Measurements from ENCODE around the gene BRI3. TPM values are rescaled to one million over a fixed set of nuclear protein-coding genes. Genes with fewer than 3 reads are reported as not detected.
A peak's percentile ranks its signal among the peaks of the same experiment; 100 is the strongest.

The BRI3 gene
- total RNA-seq, 2 experiments from 2014 or later, result 44.9 to 47.6 TPM

DNA sequence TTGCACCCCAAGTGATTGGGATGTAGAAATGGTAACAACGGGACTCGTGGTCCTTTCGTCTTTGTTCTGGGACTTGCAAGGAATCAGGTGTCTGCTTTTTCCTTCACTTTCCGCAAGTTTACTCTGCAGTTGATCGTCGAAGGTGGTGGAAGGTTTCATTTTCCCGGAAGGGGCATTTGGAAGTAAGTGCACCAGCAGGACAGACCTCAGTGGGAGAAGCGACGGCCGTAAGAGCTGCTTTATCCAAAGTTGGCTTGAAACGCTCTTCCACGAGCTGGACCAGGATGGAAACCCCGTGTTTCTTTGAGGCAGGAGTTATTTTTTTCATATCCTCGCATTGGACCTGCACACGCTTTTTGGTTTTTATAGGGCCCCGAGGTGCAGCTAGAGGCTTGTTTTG, 1.2 kb downstream of the BRI3 start:
- ATAC-seq, result no peak
- H3K9me3 Mint-ChIP-seq, result no peaks in the 10 kb centered on the region
- TF ChIP-seq CTCF (IDR thresholded peaks at IDR 0.05), result no peak
- H3K4me1 Mint-ChIP-seq (ENCODE audit: low read depth), result peaks cover 31% of the 10 kb centered on the region
- H3K27me3 Mint-ChIP-seq, result no peaks in the 10 kb centered on the region
- ChIA-PET CTCF (no interaction called here), POLR2A (interaction anchor here (2.0 kb wide), 1 partner anchor 32 kb away, joined by 7 read pairs; no protein-coding TSS in a partner anchor)
- H3K4me3 Mint-ChIP-seq, result peak overlapping the region; percentile 79
- intact Hi-C loops (cut with micrococcal nuclease), result no loop called here
- H3K36me3 Mint-ChIP-seq (ENCODE audit: low read depth), result peaks cover 8% of the 10 kb centered on the region
- H3K27ac Mint-ChIP-seq, result peak overlapping the region; percentile 73
- DNase-seq, result no peak

DNA sequence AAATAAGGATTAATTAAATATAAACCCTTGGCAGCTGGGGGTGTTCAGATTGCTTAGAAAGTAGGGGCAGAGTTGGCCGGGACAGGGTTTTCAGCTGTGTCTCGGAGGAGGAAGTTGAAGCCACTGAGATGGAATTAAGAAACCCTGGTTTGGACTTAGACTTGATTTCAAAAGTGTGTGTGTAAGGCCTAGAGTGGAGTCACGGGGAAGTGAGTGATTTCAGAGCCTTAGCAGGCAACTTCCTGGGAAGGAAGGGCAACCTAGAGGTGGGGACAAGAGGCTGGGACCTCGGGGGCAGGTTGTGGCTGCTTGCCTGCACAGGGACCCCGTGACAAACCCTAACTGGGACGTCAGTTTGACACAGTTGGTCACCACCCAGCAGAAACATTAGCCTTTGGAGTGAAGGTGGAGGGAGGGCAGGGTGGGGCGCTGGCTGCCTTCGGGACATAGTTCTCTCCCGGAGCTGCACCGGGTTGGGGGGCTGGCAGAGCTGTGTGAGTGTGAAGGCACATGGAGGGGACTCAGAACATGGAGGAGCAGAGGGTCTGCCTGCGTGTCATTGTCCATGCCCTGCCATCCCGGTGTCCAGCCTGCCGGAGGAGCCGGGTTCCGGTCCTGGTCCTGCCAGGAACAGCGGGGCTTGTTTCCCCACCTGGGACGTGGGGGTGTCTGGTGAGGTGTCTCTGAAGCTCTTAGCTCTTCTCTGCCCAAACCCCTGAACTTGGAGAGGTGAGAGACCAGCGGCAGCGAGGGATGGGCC, 1.8 kb downstream of the BRI3 start:
- no peaks in the 10 kb centered on the region for H3K27me3 Mint-ChIP-seq
- intact Hi-C loops (cut with micrococcal nuclease), result no loop called here
- CTCF ChIA-PET, result no interaction called here
- no peak overlapping the region for H3K27ac Mint-ChIP-seq
- TF ChIP-seq CTCF (IDR thresholded peaks at IDR 0.05), result no peak
- peaks cover 8% of the 10 kb centered on the region for H3K36me3 Mint-ChIP-seq (ENCODE audit: low read depth)
- POLR2A ChIA-PET, result no interaction called here
- peak overlapping the region; percentile 79 for H3K4me3 Mint-ChIP-seq
- no peaks in the 10 kb centered on the region for H3K9me3 Mint-ChIP-seq
- ATAC-seq (no peak), DNase-seq (no peak)
- peaks cover 31% of the 10 kb centered on the region for H3K4me1 Mint-ChIP-seq (ENCODE audit: low read depth)

GRCh38 chr7:98283887-98284222, 2.4 kb downstream of the BRI3 start:
- TF ChIP-seq CTCF (IDR thresholded peaks at IDR 0.05), result no peak
- no peak for DNase-seq
- intact Hi-C loops (cut with micrococcal nuclease), result no loop called here
- ATAC-seq, result no peak
- H3K9me3 Mint-ChIP-seq, result no peaks in the 10 kb centered on the region
- no peaks in the 10 kb centered on the region for H3K27me3 Mint-ChIP-seq
- CTCF ChIA-PET, result no interaction called here
- H3K4me1 Mint-ChIP-seq (ENCODE audit: low read depth), result peaks cover 32% of the 10 kb centered on the region
- no peak overlapping the region for H3K4me3 Mint-ChIP-seq
- POLR2A ChIA-PET, result no interaction called here
- no peak overlapping the region for H3K27ac Mint-ChIP-seq
- H3K36me3 Mint-ChIP-seq (ENCODE audit: low read depth), result peaks cover 8% of the 10 kb centered on the region

- Mint-ChIP-seq H3K4me1 (ENCODE audit: low read depth) (peaks cover 32% of the 10 kb centered on the region), H3K9me3 (no peaks in the 10 kb centered on the region), H3K27me3 (no peaks in the 10 kb centered on the region), H3K4me3 (no peak overlapping the region), H3K27ac (no peak overlapping the region), H3K36me3 (ENCODE audit: low read depth) (peaks cover 8% of the 10 kb centered on the region)
- no peak for DNase-seq
- TF ChIP-seq CTCF (IDR thresholded peaks at IDR 0.05), result no peak
- no peak for ATAC-seq
- POLR2A ChIA-PET, result interaction anchor here (0.8 to 1.3 kb wide), 2 partner anchors 15 to 32 kb away, joined by 4 read pairs; partner anchors contain the start of gene TECPR1
- intact Hi-C loops (cut with micrococcal nuclease), result no loop called here
- CTCF ChIA-PET, result no interaction called here
Measured at GRCh38 chr7:98284335-98285036, 3.0 kb downstream of the BRI3 start.

Data from activated CD8-positive, alpha-beta T cell treated with anti-CD3 and anti-CD28 coated beads for 36 hours (primary cell).